HCT116 (cell line): ENCODE results near the gene ACTN3. TPM values are rescaled to one million over a fixed set of nuclear protein-coding genes. Genes with fewer than 3 reads are reported as not detected.
"Not testable (repeated sequence)": the region's sequence is repeated elsewhere in the genome, so short reads cannot be mapped to it uniquely, and the experiment has no call there.

ENCODE experiments used
- ATAC-seq: fragments of 200-7000 bp; cut with Tn5 transposase; 2 replicates; pipeline ENCODE4 v1.9.1; 2020; ENCODE audit warnings: mild to moderate bottlenecking, moderate library complexity
- BruUV-seq: library from RNA; stranded (reverse); fragments of 400-500 nt; replicated peaks from 2 replicates; lab custom pipeline; 2021; lab: Mats Ljungman, UMichigan
- CTCF ChIA-PET: fragments of 300-600 bp; sonication (Branson Sonifier 250); formaldehyde crosslinking; loops from one replicate; lab custom pipeline; 2021; ENCODE audit warnings: antibody characterized with exemption; lab: Charles Lee
- POLR2A ChIA-PET: fragments of 300-600, 350-600 bp; sonication (Branson Sonifier 250); formaldehyde crosslinking; loops from one replicate; lab custom pipeline; 2021; ENCODE audit warnings: antibody characterized with exemption; lab: Charles Lee
- RAD21 ChIA-PET, 2 experiments: fragments of 300-600 bp; sonication (Branson Sonifier 250); formaldehyde crosslinking; loops; one replicate each; lab custom pipeline; 2023; ENCODE audit warnings: low total read pairs in 2 of 2; ENCODE audit not compliant: uncharacterized antibody in 2 of 2, unreplicated experiment in 2 of 2, low non-redundant PET in 1 of 2; lab: Charles Lee
- DNase-seq: peaks from one replicate; pipeline ENCODE4 v3.0.0-alpha.2; 2010; ENCODE audit warnings: low read depth, low spot score
- H2AFZ ChIP-seq: fragments of 200-600 bp; shearing (Covaris generic), sonication (generic); 2 replicates; pipeline ENCODE4 v1.6.1; 2017; ENCODE audit warnings: low read depth, mixed run types, mixed read lengths, antibody characterized with exemption, low read length; ENCODE audit not compliant: poor library complexity, severe bottlenecking
- H3K27ac ChIP-seq: 2 replicates; pipeline ENCODE4 v1.5.1; 2012; ENCODE audit warnings: low read depth, low read length
- H3K27me3 ChIP-seq: fragments of 200-600 bp; sonication (generic); 2 replicates; pipeline ENCODE4 v1.6.1; 2016; ENCODE audit warnings: mixed run types, low read length, mixed read lengths; ENCODE audit not compliant: insufficient read depth
- H3K36me3 ChIP-seq, 2 experiments: fragments of 200-500 bp in 1 of 2; fragments of 200-600 bp in 1 of 2; sonication (Bioruptor generic) in 1 of 2; sonication (generic) in 1 of 2; 2 replicates each; pipeline versions ENCODE4 v1.5.1 to v1.6.1; 2014 to 2016; ENCODE audit warnings: low read length in 2 of 2, inconsistent platforms in 1 of 2, mixed read lengths in 1 of 2, mixed run types in 1 of 2; ENCODE audit not compliant: insufficient read depth in 2 of 2, control insufficient read depth in 1 of 2
- H3K4me1 ChIP-seq, 2 experiments: fragments of 200-600 bp in 1 of 2; sonication (generic) in 1 of 2; 2 replicates each; pipeline versions ENCODE4 v1.5.1 to v1.6.1; 2012 to 2017; ENCODE audit warnings: low read length in 2 of 2, inconsistent platforms in 1 of 2, mild to moderate bottlenecking in 1 of 2, mixed read lengths in 1 of 2, mixed run types in 1 of 2, moderate library complexity in 1 of 2; ENCODE audit not compliant: insufficient read depth in 2 of 2, control insufficient read depth in 1 of 2
- H3K4me2 ChIP-seq: fragments of 200-600 bp; sonication (generic); 2 replicates; pipeline ENCODE4 v1.6.1; 2017; ENCODE audit warnings: mixed run types, low read length, mixed read lengths
- H3K4me3 ChIP-seq, 2 experiments: fragments of 200-600 bp in 1 of 2; sonication (generic) in 1 of 2; replicated peaks in 1 of 2; 2 replicates each; pipeline ENCODE4 v1.5.1; 2011 to 2016; ENCODE audit warnings: low read length in 2 of 2, control low read depth in 1 of 2, low read depth in 1 of 2, mild to moderate bottlenecking in 1 of 2, mixed read lengths in 1 of 2, mixed run types in 1 of 2
- H3K79me2 ChIP-seq: fragments of 200-600 bp; sonication (generic); 2 replicates; pipeline ENCODE4 v1.6.1; 2017; ENCODE audit warnings: mild to moderate bottlenecking, mixed run types, low read length, moderate library complexity, mixed read lengths; ENCODE audit not compliant: insufficient read depth
- H3K9ac ChIP-seq: fragments of 200-600 bp; sonication (generic); 2 replicates; pipeline ENCODE4 v1.6.1; 2016; ENCODE audit warnings: low read length, mixed read lengths
- H3K9me2 ChIP-seq: fragments of 200-600 bp; sonication (generic), shearing (Covaris generic); 2 replicates; pipeline ENCODE4 v1.6.1; 2017; ENCODE audit warnings: mixed run types, mild to moderate bottlenecking, moderate library complexity; ENCODE audit not compliant: insufficient read depth
- H3K9me3 ChIP-seq, 2 experiments: fragments of 200-500 bp in 1 of 2; fragments of 200-600 bp in 1 of 2; sonication (Bioruptor generic) in 1 of 2; sonication (generic) in 1 of 2; 2 replicates each; pipeline ENCODE4 v1.6.1; 2014 to 2017; ENCODE audit warnings: low read length in 2 of 2, mixed read lengths in 2 of 2, inconsistent platforms in 1 of 2, low read depth in 1 of 2, mild to moderate bottlenecking in 1 of 2, mixed run types in 1 of 2, moderate library complexity in 1 of 2; ENCODE audit not compliant: control insufficient read depth in 1 of 2, insufficient read depth in 1 of 2
- H4K20me1 ChIP-seq: fragments of 200-600 bp; sonication (generic), shearing (Covaris generic); 2 replicates; pipeline ENCODE4 v1.6.1; 2017; ENCODE audit warnings: mixed run types, mild to moderate bottlenecking, moderate library complexity; ENCODE audit not compliant: insufficient read depth
- CBX3 ChIP-seq: IDR thresholded peaks from 2 replicates; pipeline ENCODE4 v1.6.1; 2012; ENCODE audit warnings: low read depth
- REST ChIP-seq: IDR thresholded peaks from 2 replicates; pipeline ENCODE4 v1.6.1; 2012; ENCODE audit warnings: low read depth
- SRF ChIP-seq: IDR thresholded peaks from 2 replicates; pipeline ENCODE4 v1.6.1; 2012; ENCODE audit warnings: low read depth
- TCF7L2 ChIP-seq: IDR thresholded peaks from 2 replicates; pipeline ENCODE4 v1.7.0; 2011; ENCODE audit warnings: borderline replicate concordance, inconsistent platforms; ENCODE audit not compliant: insufficient read depth, insufficient read length; ENCODE audit errors: extremely low read depth
- YY1 ChIP-seq: IDR thresholded peaks from 2 replicates; pipeline ENCODE4 v1.6.1; 2011; ENCODE audit warnings: low read length, low read depth, moderate library complexity, mild to moderate bottlenecking; ENCODE audit not compliant: insufficient replicate concordance; ENCODE audit errors: extremely low read depth
- intact Hi-C: fragments of 100-400 bp; cut with micrococcal nuclease; formaldehyde crosslinking; loops from 2 replicates; pipeline ENCODE4 v1.10.0; 2022
- total RNA-seq: library from RNA; stranded (reverse); gene quantifications from one replicate; pipeline ENCODE4 v1.2.1, GENCODE V29; 2021; ENCODE audit not compliant: unreplicated experiment

The ACTN3 gene
- total RNA-seq, 1 experiment from 2014 or later: not detected

GRCh38 chr11:66604155-66604554, 57.5 kb downstream of the ACTN3 start (continued):
- TF ChIP-seq REST (no peak), YY1 (no peak), SRF (no peak), TCF7L2 (no peak), CBX3 (no peak)

DNA sequence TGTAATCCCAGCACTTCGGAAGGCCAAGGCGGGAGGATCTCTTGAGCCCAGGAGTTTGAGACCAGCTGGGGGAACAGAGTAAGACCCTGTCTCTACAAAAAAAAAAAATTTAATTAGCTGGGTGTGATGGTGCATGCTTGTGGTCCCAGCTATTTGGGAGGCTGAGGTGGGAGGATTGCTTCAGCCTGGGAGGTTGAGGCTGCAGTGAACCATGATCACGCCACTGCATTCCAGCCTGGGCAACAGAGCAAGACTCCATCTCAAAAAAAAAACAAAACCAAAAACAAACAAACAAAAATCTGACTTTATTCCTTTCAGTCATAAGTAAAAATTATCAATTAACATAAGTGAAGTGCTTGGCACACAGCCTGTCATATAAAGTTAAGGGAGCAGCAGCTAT, 59.9 kb downstream of the ACTN3 start:
- ATAC-seq, H3K9ac ChIP-seq, H3K36me3 ChIP-seq, H4K20me1 ChIP-seq, RAD21 ChIA-PET, H2AFZ ChIP-seq, H3K27me3 ChIP-seq, CTCF ChIA-PET, POLR2A ChIA-PET, H3K4me1 ChIP-seq, H3K9me2 ChIP-seq, H3K4me3 ChIP-seq, intact Hi-C loops, H3K9me3 ChIP-seq, DNase-seq, BruUV-seq, H3K79me2 ChIP-seq, H3K27ac ChIP-seq, H3K4me2 ChIP-seq: not testable (repeated sequence)
